ENCODE measurements around the gene NLGN4X.

NLGN4X gene

GRCh38 chrX:6004529-6004928 lies 224.1 kb downstream of the NLGN4X start:
- TF ChIP-seq CTCF (IDR thresholded peaks at IDR 0.05; ENCODE audit: low read depth, low read length) = no peak
- TF ChIP-seq EZH2phosphoT487 (IDR thresholded peaks at IDR 0.05; ENCODE audit: low read depth) = no peak
- no peaks in the 10 kb centered on the region for H3K27me3 ChIP-seq (ENCODE audit: low read depth, low read length)
- H3K9ac ChIP-seq (ENCODE audit: low read length) = no peak overlapping the region
- no peaks in the 10 kb centered on the region for H4K20me1 ChIP-seq (ENCODE audit: insufficient read depth, low read length)
- no peaks in the 10 kb centered on the region for H3K4me1 ChIP-seq (ENCODE audit: low read length)
- H3K27ac ChIP-seq (ENCODE audit: low read length) = no peak overlapping the region
- H3K4me3 ChIP-seq (ENCODE audit: low read length) = no peak overlapping the region
- H2AFZ ChIP-seq (ENCODE audit: low read depth, low read length) = no peak overlapping the region
- no peaks in the 10 kb centered on the region for H3K9me3 ChIP-seq (ENCODE audit: insufficient read depth, low read length)
- no peak overlapping the region for H3K4me2 ChIP-seq (ENCODE audit: low read length)
- no peaks in the 10 kb centered on the region for H3K36me3 ChIP-seq (replicated peaks; ENCODE audit: low read depth, low read length)
- no peaks in the 10 kb centered on the region for H3K79me2 ChIP-seq (ENCODE audit: low read length)

- no peaks in the 10 kb centered on the region for H3K27me3 ChIP-seq (ENCODE audit: low read depth, low read length)
- no peaks in the 10 kb centered on the region for H3K4me1 ChIP-seq (ENCODE audit: low read length)
- TF ChIP-seq EZH2phosphoT487 (IDR thresholded peaks at IDR 0.05; ENCODE audit: low read depth) (no peak), CTCF (IDR thresholded peaks at IDR 0.05; ENCODE audit: low read depth, low read length) (no peak)
- no peak overlapping the region for H3K4me2 ChIP-seq (ENCODE audit: low read length)
- H2AFZ ChIP-seq (ENCODE audit: low read depth, low read length) = no peak overlapping the region
- no peak overlapping the region for H3K4me3 ChIP-seq (ENCODE audit: low read length)
- H3K9ac ChIP-seq (ENCODE audit: low read length) = no peak overlapping the region
- no peaks in the 10 kb centered on the region for H3K79me2 ChIP-seq (ENCODE audit: low read length)
- no peaks in the 10 kb centered on the region for H3K36me3 ChIP-seq (replicated peaks; ENCODE audit: low read depth, low read length)
- H3K27ac ChIP-seq (ENCODE audit: low read length) = no peak overlapping the region
- no peaks in the 10 kb centered on the region for H3K9me3 ChIP-seq (ENCODE audit: insufficient read depth, low read length)
- no peaks in the 10 kb centered on the region for H4K20me1 ChIP-seq (ENCODE audit: insufficient read depth, low read length)
Measured at GRCh38 chrX:6002056-6002455, 226.6 kb downstream of the NLGN4X start.

GRCh38 chrX:5998901-5999300 lies 229.8 kb downstream of the NLGN4X start:
- TF ChIP-seq CTCF (IDR thresholded peaks at IDR 0.05; ENCODE audit: low read depth, low read length) (no peak), EZH2phosphoT487 (IDR thresholded peaks at IDR 0.05; ENCODE audit: low read depth) (no peak)
- no peak overlapping the region for H3K4me2 ChIP-seq (ENCODE audit: low read length)
- H3K4me1 ChIP-seq (ENCODE audit: low read length) = no peaks in the 10 kb centered on the region
- H3K4me3 ChIP-seq (ENCODE audit: low read length) = no peak overlapping the region
- H2AFZ ChIP-seq (ENCODE audit: low read depth, low read length) = no peak overlapping the region
- H3K9me3 ChIP-seq (ENCODE audit: insufficient read depth, low read length) = no peaks in the 10 kb centered on the region
- no peaks in the 10 kb centered on the region for H3K27me3 ChIP-seq (ENCODE audit: low read depth, low read length)
- no peaks in the 10 kb centered on the region for H3K36me3 ChIP-seq (replicated peaks; ENCODE audit: low read depth, low read length)
- no peaks in the 10 kb centered on the region for H3K79me2 ChIP-seq (ENCODE audit: low read length)
- no peak overlapping the region for H3K27ac ChIP-seq (ENCODE audit: low read length)
- H3K9ac ChIP-seq (ENCODE audit: low read length) = no peak overlapping the region
- no peaks in the 10 kb centered on the region for H4K20me1 ChIP-seq (ENCODE audit: insufficient read depth, low read length)

- Histone ChIP-seq H3K79me2 (ENCODE audit: low read length) (no peaks in the 10 kb centered on the region), H3K27ac (ENCODE audit: low read length) (no peak overlapping the region), H3K9me3 (ENCODE audit: insufficient read depth, low read length) (no peaks in the 10 kb centered on the region), H3K4me2 (ENCODE audit: low read length) (no peak overlapping the region), H3K4me3 (ENCODE audit: low read length) (no peak overlapping the region), H3K9ac (ENCODE audit: low read length) (no peak overlapping the region), H2AFZ (ENCODE audit: low read depth, low read length) (no peak overlapping the region), H3K36me3 (replicated peaks; ENCODE audit: low read depth, low read length) (no peaks in the 10 kb centered on the region), H4K20me1 (ENCODE audit: insufficient read depth, low read length) (no peaks in the 10 kb centered on the region), H3K4me1 (ENCODE audit: low read length) (no peaks in the 10 kb centered on the region), H3K27me3 (ENCODE audit: low read depth, low read length) (no peaks in the 10 kb centered on the region)
- no peak for TF ChIP-seq CTCF (IDR thresholded peaks at IDR 0.05; ENCODE audit: low read depth, low read length)
- no peak for TF ChIP-seq EZH2phosphoT487 (IDR thresholded peaks at IDR 0.05; ENCODE audit: low read depth)
Measured at GRCh38 chrX:5998456-5998855, 230.2 kb downstream of the NLGN4X start.
